ENCODE data around the gene ARHGAP26. TPM values are rescaled to one million over a fixed set of nuclear protein-coding genes. Genes with fewer than 3 reads are reported as not detected.
"Not testable (repeated sequence)": the region's sequence is repeated elsewhere in the genome, so short reads cannot be mapped to it uniquely, and the experiment has no call there.

Gene ARHGAP26
- polyA plus RNA-seq, 3 donors: 26.5 to 56.8 (median 28.7) TPM

DNA sequence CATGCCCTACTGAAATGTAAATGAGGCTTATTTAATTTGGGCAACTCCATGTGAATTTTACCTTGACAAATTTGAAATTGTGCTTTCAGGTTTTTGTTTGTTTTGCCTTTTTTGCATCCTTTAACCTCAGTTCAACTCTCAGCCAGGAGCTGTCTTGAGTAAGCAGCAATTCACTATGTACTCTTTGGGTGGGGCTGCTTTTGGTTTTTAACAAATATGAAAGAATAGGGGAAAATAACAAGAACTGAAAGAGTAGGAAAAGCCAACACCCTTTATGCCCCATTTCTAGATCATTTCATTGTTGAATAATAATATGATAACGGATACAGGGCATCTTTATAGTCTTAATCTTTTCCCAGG, 192.0 kb downstream of the ARHGAP26 start:
- TF ChIP-seq, protein P1, sequence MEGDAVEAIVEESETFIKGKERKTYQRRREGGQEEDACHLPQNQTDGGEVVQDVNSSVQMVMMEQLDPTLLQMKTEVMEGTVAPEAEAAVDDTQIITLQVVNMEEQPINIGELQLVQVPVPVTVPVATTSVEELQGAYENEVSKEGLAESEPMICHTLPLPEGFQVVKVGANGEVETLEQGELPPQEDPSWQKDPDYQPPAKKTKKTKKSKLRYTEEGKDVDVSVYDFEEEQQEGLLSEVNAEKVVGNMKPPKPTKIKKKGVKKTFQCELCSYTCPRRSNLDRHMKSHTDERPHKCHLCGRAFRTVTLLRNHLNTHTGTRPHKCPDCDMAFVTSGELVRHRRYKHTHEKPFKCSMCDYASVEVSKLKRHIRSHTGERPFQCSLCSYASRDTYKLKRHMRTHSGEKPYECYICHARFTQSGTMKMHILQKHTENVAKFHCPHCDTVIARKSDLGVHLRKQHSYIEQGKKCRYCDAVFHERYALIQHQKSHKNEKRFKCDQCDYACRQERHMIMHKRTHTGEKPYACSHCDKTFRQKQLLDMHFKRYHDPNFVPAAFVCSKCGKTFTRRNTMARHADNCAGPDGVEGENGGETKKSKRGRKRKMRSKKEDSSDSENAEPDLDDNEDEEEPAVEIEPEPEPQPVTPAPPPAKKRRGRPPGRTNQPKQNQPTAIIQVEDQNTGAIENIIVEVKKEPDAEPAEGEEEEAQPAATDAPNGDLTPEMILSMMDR (IDR thresholded peaks at IDR 0.05): no peak
- peaks cover 35% of the 10 kb centered on the region for H3K4me1 Mint-ChIP-seq
- Histone ChIP-seq H3K9ac (ENCODE audit: insufficient read depth, low read length, poor library complexity, severe bottlenecking) (no peak overlapping the region), H3K4me2 (replicated peaks; ENCODE audit: extremely low read depth, low read length, poor library complexity, severe bottlenecking) (no peak overlapping the region), H3K9me3 (replicated peaks in 1 of 2; ENCODE audit: control insufficient read depth in 1 of 2, insufficient read depth in 1 of 2, low read length in 2 of 2) (no peaks in the 10 kb centered on the region), H3K27ac (ENCODE audit: low read depth in 1 of 2, low read length in 2 of 2) (peak overlapping the region in 1 of 2 donors; percentile 40), H3K36me3 (replicated peaks in 1 of 2; ENCODE audit: control insufficient read depth in 1 of 2, insufficient read depth in 2 of 2, low read length in 2 of 2) (peaks cover 0 to 39% of the 10 kb centered on the region in 2 donors), H3K4me1 (ENCODE audit: control insufficient read depth in 1 of 2, insufficient read depth in 2 of 2, low read length in 2 of 2) (peaks cover 0 to 18% of the 10 kb centered on the region in 2 donors), H3K4me3 (replicated peaks in 1 of 3; ENCODE audit: low read depth in 2 of 3, low read length in 3 of 3) (no peak overlapping the region), H4K20me1 (ENCODE audit: insufficient read depth, low read length) (peaks cover 41% of the 10 kb centered on the region), H3K79me2 (ENCODE audit: insufficient read depth, low read length) (peaks cover 26% of the 10 kb centered on the region), H2AFZ (ENCODE audit: insufficient read depth, low read depth, low read length, poor library complexity, severe bottlenecking) (no peak overlapping the region), H3K27me3 (ENCODE audit: control insufficient read depth in 2 of 2, insufficient read depth in 2 of 2, low read length in 2 of 2) (no peaks in the 10 kb centered on the region)
- peaks cover 56 to 72% of the 10 kb centered on the region in 2 donors for H3K36me3 Mint-ChIP-seq
- no CpG with 5 or more reads among the region's 1 CpG for WGBS (ENCODE audit: insufficient coverage)
- intact Hi-C loops (cut with micrococcal nuclease): loop anchor here in 1 of 2 donors (5.0 kb wide), 1 partner anchor 40 kb away; no protein-coding TSS in a partner anchor
- H3K9me3 Mint-ChIP-seq: peaks cover 0 to 3% (median 0%) of the 10 kb centered on the region in 7 donors
- DNase-seq: no peak
- peaks cover 0 to 4% (median 0%) of the 10 kb centered on the region in 3 donors for H3K27me3 Mint-ChIP-seq (ENCODE audit: low read depth in 3 of 3)
- H3K27ac Mint-ChIP-seq: peak overlapping the region in 2 of 7 donors; percentile 4 to 54
- H3K4me3 Mint-ChIP-seq: no peak overlapping the region

DNA sequence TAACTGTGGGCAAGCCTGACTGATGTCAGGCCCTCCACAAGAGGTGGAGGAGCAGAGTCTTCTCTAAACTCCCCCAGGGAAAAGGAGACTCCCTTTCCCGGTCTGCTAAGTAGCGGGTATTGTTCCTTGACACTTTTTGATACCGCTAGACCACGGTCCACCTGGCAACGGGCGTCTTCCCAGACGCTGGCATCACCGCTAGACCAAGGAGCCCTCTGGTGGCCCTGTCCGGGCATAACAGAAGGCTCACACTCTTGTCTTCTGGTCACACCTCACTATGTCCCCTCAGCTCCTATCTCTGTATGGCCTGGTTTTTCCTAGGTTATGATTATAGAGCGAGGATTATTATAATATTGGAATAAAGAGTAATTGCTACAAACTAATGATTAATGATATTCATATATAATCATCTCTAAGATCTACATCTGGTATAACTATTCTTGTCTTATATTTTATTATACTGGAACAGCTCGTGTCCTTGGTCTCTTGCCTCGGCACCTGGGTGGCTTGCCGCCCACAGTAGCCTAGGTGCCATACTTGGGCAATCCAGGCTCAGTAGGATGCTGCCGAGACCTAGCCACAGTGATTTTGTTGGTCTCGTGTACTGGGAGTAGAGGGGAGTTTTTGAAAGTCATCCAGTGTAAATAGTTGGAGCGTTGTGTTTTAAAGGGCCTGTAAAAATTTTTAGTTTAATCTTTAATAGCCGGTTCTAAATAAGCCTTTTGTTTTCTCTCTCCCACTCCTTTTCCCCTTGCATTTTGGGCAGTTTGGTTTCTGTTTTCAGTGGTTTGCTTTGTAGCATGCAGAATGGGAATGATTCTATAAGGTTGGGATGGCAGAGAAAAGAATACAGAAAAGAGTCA, 195.3 kb downstream of the ARHGAP26 start:
- H3K9me3 ChIP-seq (replicated peaks in 1 of 2; ENCODE audit: control insufficient read depth in 1 of 2, insufficient read depth in 1 of 2, low read length in 2 of 2); DNase-seq; H3K4me2 ChIP-seq (replicated peaks; ENCODE audit: extremely low read depth, low read length, poor library complexity, severe bottlenecking); H3K27me3 Mint-ChIP-seq (ENCODE audit: low read depth in 3 of 3); H2AFZ ChIP-seq (ENCODE audit: insufficient read depth, low read depth, low read length, poor library complexity, severe bottlenecking); H3K9ac ChIP-seq (ENCODE audit: insufficient read depth, low read length, poor library complexity, severe bottlenecking); H3K27ac ChIP-seq (ENCODE audit: low read depth in 1 of 2, low read length in 2 of 2); H3K27me3 ChIP-seq (ENCODE audit: control insufficient read depth in 2 of 2, insufficient read depth in 2 of 2, low read length in 2 of 2); H3K4me1 ChIP-seq (ENCODE audit: control insufficient read depth in 1 of 2, insufficient read depth in 2 of 2, low read length in 2 of 2); intact Hi-C loops (cut with micrococcal nuclease); H3K4me3 ChIP-seq (replicated peaks in 1 of 3; ENCODE audit: low read depth in 2 of 3, low read length in 3 of 3); H4K20me1 ChIP-seq (ENCODE audit: insufficient read depth, low read length); H3K9me3 Mint-ChIP-seq: not testable (repeated sequence)
- H3K36me3 ChIP-seq (replicated peaks in 1 of 2; ENCODE audit: control insufficient read depth in 1 of 2, insufficient read depth in 2 of 2, low read length in 2 of 2): peaks cover 0 to 50% of the 10 kb centered on the region in 2 donors
- peaks cover 70 to 81% of the 10 kb centered on the region in 2 donors for H3K36me3 Mint-ChIP-seq
- peaks cover 24% of the 10 kb centered on the region for H3K79me2 ChIP-seq (ENCODE audit: insufficient read depth, low read length)
- peak overlapping the region; percentile 60 to 86 (median 77) for H3K27ac Mint-ChIP-seq
- WGBS (ENCODE audit: insufficient coverage): 100% methylated on average over 2 of the region's 17 CpGs
- TF ChIP-seq, protein P1 (IDR thresholded peaks at IDR 0.05): peak; percentile 75
- H3K4me3 Mint-ChIP-seq: peak overlapping the region in 1 of 2 donors; percentile 29
- peaks cover 30% of the 10 kb centered on the region for H3K4me1 Mint-ChIP-seq
